Posterior cingulate gyrus (tissue), 11 donors: ENCODE measurements around the gene WDR37.

ENCODE experiments used
- DNase-seq, 10 donors: peaks; one replicate each; pipeline versions ENCODE4 v3.0.0 to v3.0.0-alpha.2; 2020 to 2021; ENCODE audit warnings: mixed read lengths in 3 of 10
- intact Hi-C: fragments of 100-400 bp; cut with DNase I; formaldehyde crosslinking; loops from one replicate; pipeline ENCODE4 v1.15.1; 2023

The WDR37 gene

GRCh38 chr10:1121271-1121970, 65.2 kb downstream of the WDR37 start:
- no peak for DNase-seq
- intact Hi-C loops = no loop called here

DNA sequence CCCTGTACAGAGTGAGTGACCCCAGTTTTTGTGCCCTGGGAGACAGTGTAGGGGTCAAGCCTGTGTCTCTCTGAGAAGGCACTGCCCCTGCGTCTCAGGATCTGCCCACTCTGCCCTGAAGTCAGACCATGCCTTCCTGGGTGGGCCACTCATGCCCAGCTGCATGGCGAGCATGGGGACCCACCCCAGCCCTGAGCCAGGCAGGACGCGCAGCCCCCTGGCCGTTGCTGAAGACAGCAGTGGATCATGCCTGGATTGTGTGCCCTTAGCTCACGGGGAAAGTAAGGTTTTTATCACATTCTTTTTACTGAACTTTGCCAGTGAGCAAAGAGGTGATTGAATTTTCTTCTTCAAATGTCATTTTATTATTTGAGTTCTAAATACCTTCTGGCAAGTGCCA, 66.2 kb downstream of the WDR37 start:
- no peak for DNase-seq
- intact Hi-C loops = no loop called here

DNA sequence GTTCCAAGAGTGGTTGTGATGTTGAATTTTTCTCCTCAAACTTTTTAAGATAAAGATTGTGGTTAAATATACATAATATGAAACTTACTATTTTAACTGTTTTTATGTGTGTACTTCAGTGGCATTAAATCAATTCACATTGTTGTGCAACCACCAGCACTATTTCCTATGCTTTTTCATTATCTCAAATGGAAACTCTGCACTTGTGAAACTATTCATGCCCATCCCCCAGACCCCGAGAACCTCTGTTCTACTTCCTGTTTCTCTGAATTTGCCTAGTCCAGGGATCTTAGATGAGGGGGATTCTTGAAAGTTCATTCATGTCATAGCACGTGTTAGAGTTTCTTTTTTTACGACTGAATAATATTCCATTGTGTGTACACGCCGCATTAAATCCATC, 67.0 kb downstream of the WDR37 start:
- intact Hi-C loops = no loop called here
- no peak for DNase-seq

GRCh38 chr10:1123972-1124371, 67.8 kb downstream of the WDR37 start:
- no peak for DNase-seq
- intact Hi-C loops = no loop called here

DNA sequence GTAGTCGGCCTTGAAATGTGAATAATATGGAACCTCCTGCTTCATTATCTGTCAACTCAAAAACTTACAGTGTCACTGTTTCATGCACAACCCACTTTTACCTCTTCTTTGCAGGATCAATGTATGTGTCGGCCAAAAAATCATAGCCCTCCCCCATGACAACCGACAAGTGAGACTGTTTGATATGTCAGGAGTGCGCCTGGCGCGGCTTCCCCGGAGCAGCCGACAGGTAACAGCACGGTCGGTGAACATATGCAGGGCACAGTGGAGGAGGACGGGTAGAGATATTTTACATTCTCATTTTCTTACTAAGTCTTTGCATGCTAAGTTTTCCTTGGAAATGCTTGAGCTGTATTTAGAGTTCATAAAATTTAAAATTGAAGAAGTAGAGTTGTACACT, 68.6 kb downstream of the WDR37 start:
- intact Hi-C loops = no loop called here
- DNase-seq = no peak

DNA sequence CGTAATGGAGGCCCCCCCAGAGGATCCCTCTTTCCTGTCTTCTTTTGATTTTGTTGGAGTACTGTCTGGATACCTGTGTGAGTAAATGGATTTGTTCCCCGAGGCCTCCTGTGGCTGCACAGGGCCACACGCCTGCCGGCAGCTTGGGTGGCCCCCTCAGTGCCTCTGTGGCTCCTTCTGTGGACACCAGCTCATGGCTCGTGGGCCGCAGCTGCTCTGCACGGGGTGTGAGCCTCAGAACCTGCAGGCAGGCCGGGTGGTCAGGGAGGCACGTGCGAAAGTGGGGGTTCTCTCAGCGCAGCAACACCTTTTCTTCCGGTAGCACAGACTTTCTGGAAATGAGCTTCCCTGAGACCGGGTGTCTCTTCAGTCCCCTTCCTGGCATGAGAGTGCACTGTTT, 70.3 kb downstream of the WDR37 start:
- no peak for DNase-seq
- intact Hi-C loops = no loop called here

- DNase-seq = no peak
- intact Hi-C loops = no loop called here
Measured at GRCh38 chr10:1127629-1128028, 71.4 kb downstream of the WDR37 start.

- DNase-seq = no peak
- intact Hi-C loops = no loop called here
Measured at GRCh38 chr10:1128115-1128514, 71.9 kb downstream of the WDR37 start.

GRCh38 chr10:1128649-1129048, 72.5 kb downstream of the WDR37 start:
- intact Hi-C loops = no loop called here
- no peak for DNase-seq

DNA sequence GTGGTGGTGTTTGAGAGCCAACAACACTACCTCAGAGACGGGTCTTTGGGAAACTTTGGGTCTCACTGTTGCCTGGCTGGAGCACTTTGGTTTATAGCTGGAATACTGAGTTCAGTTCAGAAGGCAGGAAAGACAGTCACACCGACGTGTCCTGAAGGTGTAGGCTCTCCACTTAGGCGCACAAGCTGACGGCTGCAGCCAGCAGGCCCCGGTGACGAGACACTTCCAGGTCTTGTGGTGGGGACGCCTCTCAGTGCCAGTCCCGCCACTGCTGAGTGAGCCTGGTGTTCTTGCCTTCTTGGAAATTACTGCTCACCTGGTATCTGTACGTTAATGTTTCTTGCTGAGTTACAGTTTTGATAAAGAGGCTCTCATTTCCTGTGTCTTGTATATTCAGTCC, 74.0 kb downstream of the WDR37 start:
- intact Hi-C loops = no loop called here
- no peak for DNase-seq

GRCh38 chr10:1130995-1131790, 75.0 kb downstream of the WDR37 start:
- DNase-seq = no peak
- intact Hi-C loops = no loop called here

DNA sequence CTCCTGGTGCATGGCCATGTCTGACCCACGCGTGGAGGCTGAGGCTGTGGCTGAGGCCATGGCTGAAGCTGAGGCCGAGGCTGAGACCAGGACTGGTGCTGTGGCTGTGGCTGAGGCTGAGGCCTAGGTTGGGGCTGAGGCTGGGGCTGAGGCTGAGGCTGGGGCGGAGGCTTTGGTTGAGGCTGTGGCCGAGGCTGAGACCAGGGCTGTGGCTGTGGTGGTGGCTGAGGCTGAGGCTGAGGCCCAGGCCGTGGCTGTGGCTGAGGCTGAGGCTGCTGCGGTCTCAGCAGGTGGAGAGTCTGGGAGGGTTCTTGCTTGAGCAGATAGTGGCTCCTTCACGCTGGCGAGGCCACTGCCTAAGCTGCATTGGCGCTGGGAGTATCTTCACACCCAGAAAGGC, 76.4 kb downstream of the WDR37 start:
- DNase-seq = no peak
- intact Hi-C loops = no loop called here

DNA sequence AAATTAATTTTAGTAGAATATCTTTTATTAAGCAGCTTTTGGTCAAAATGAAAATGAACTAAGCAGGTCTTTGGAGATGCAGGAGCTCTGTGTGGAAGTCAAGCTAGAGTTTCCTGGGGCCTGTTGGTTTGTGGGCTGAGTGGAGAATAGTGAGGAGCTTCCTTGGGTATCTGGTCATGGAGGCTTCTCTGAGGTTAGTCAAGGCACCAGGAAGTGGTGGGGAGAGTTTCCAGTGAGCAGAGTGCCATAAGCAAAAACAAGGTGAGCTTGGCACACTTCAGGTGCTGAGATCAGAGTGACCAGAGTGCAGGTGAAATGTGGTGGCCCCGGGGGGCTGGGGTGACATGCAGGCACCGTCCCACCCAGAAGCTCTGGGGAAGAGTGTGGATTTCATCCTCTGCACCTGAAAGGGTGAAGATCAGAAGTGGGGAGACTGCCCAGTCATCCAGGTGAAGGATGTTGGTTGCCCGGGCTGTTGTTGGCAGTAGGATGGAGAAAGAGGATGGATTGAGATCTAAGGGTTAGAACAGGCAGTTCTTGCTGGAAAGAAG, 77.4 kb downstream of the WDR37 start:
- DNase-seq = no peak
- intact Hi-C loops = no loop called here

DNA sequence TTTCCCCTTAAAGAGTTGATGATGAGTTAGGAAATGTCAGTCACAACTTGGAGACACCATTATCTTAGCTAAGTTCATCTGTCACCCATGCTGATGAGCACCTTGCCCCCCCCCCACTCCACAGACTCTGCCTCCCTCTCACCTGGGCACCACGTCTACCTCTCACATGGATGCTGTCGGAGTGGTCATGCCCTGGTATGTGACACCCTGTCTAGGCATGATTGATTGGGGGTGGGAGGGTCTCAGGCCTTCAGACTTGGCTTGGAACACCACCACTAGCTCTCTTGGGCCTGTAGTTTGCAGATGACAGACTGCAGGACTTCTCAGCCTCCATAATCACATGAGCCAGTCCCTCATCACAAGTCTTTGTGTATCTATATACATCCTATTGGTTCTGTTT, 78.0 kb downstream of the WDR37 start:
- intact Hi-C loops = no loop called here
- DNase-seq = no peak

GRCh38 chr10:1136268-1136667, 80.1 kb downstream of the WDR37 start:
- intact Hi-C loops = no loop called here

GRCh38 chr10:1137499-1138163, 81.4 kb downstream of the WDR37 start:
- intact Hi-C loops = no loop called here

More at GRCh38 chr10:1136268-1136667, 80.1 kb downstream of the WDR37 start:
- DNase-seq = no peak

GRCh38 chr10:1138529-1138928, 82.3 kb downstream of the WDR37 start:
- DNase-seq = no peak
- intact Hi-C loops = no loop called here

More at GRCh38 chr10:1137499-1138163, 81.4 kb downstream of the WDR37 start:
- no peak for DNase-seq

- DNase-seq = peak in 1 of 10 donors; percentile 20
- intact Hi-C loops = no loop called here
Measured at GRCh38 chr10:1141261-1141660, 85.1 kb downstream of the WDR37 start.

DNA sequence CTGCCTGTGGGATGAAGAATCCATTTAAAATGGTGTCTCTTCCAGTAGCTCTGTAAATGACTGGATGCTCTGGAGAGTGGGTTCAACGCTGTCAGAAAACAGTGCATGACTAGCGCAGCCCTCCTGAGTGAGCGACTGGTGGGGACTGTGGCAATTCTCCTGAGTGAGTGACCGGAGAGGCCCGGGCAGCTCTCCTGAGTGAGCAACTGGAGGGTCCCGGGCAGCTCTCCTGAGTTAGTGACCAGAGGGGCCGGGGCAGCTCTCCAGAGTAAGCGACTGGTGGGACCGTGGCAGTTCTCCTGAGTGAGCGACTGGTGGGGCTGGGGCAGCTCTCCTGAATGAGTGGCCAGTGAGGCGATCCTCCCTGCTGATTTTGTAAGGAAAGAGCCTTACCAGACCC, 85.5 kb downstream of the WDR37 start:
- intact Hi-C loops = no loop called here
- DNase-seq = no peak

DNA sequence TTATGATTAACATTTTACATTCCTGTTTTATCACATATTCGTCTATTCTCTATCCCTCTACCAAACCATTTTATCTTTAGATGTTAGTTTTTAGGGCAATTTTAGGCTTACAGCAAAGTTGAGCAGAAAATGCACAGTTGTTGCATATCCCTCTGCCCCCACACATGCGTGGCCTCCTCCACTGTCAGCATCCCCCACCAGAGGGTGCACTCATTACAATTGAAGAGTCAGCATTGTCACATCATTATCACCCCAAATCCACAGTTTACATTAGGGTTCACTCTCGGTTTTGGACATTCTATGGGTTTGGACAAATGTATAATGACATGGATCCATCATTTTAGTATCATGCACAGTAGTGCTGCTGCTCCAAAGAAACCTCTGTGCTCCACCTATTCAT, 86.4 kb downstream of the WDR37 start:
- DNase-seq = peak in 4 of 10 donors; percentile 28 to 55 (median 38)
- intact Hi-C loops = no loop called here

- intact Hi-C loops = no loop called here
- DNase-seq = peak in 1 of 10 donors; percentile 45
Measured at GRCh38 chr10:1147810-1148209, 91.6 kb downstream of the WDR37 start.
